GM21526 (cell line): ENCODE measurements around the gene WDSUB1.

ENCODE experiments used
- ATAC-seq: cut with Tn5 transposase; IDR thresholded peaks from one replicate; pipeline ENCODE4 v1.9.1; 2021; ENCODE audit warnings: moderate library complexity; ENCODE audit not compliant: unreplicated experiment, low FRiP score

Gene WDSUB1

GRCh38 chr2:159199761-159200465 is 86.6 kb downstream of the WDSUB1 start:
- no peak for ATAC-seq

GRCh38 chr2:159199236-159199635 is 87.3 kb downstream of the WDSUB1 start:
- ATAC-seq: no peak

GRCh38 chr2:159196393-159196925 is 90.0 kb downstream of the WDSUB1 start:
- ATAC-seq: no peak

- ATAC-seq: no peak
These were observed 90.8 kb downstream of the WDSUB1 start for GRCh38 chr2:159195697-159196096.

- no peak for ATAC-seq
These were observed 92.3 kb downstream of the WDSUB1 start for GRCh38 chr2:159194241-159194640.

GRCh38 chr2:159193791-159194190 is 92.7 kb downstream of the WDSUB1 start:
- ATAC-seq: no peak

- ATAC-seq: no peak
These were observed 94.1 kb downstream of the WDSUB1 start for GRCh38 chr2:159192371-159192918.

- no peak for ATAC-seq
These were observed 98.1 kb downstream of the WDSUB1 start for GRCh38 chr2:159188449-159188848.

- ATAC-seq: no peak
These were observed 99.4 kb downstream of the WDSUB1 start for GRCh38 chr2:159187106-159187505.

- no peak for ATAC-seq
These were observed 100.0 kb downstream of the WDSUB1 start for GRCh38 chr2:159186462-159186861.
